Measurements from ENCODE around the gene DAPK2.

DAPK2 gene

DNA sequence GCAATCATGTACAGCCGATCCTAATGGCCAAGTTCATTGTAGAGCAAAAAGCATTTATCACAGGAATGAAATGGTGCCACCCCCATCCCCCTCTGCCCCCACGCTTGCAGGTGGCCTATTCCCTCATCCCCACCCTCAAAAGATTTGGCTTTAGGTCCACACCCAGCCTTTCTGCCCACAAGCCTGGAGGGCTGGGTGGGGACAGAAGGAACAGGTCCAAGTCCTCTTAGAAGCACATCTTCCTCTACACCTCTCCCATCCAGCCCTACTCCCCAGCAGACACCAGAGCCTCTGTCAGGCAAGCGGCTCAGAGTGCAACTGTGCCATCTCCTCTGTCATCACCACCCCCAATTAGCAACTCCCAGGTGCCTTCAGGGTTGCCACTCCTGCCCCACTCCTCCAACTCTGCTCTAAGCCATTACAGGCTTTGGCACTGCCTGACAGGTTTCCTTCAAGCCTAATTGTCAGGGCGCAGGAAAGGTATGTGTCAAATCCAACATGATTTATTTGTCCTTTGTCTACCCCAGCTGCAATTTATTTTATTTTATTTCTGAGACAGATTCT, 49.4 kb downstream of the DAPK2 start:
- TF ChIP-seq, protein P1, sequence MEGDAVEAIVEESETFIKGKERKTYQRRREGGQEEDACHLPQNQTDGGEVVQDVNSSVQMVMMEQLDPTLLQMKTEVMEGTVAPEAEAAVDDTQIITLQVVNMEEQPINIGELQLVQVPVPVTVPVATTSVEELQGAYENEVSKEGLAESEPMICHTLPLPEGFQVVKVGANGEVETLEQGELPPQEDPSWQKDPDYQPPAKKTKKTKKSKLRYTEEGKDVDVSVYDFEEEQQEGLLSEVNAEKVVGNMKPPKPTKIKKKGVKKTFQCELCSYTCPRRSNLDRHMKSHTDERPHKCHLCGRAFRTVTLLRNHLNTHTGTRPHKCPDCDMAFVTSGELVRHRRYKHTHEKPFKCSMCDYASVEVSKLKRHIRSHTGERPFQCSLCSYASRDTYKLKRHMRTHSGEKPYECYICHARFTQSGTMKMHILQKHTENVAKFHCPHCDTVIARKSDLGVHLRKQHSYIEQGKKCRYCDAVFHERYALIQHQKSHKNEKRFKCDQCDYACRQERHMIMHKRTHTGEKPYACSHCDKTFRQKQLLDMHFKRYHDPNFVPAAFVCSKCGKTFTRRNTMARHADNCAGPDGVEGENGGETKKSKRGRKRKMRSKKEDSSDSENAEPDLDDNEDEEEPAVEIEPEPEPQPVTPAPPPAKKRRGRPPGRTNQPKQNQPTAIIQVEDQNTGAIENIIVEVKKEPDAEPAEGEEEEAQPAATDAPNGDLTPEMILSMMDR (IDR thresholded peaks at IDR 0.05) = no peak
- no peak for TF ChIP-seq ZFX (IDR thresholded peaks at IDR 0.05; ENCODE audit: borderline replicate concordance)
- no peak overlapping the region for H3K27ac ChIP-seq

DNA sequence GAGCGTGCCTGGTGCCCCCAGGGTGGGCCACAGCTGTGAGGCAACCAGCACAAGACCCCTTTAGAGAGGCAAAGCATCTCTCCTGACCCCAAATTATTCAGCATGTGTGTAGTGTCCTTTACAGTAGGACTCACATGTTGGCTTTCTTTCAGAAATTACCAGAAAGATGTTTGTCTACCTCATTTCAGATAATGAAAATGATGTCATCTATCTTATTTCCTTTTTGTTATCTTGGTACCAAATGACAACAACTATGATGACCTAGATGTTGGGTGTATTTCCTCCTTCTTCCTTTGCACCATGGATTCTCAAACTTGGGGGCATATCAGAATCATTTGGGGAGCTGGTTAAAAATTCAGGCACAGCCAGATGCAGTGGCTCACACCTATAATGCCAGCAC, 50.5 kb downstream of the DAPK2 start:
- TF ChIP-seq, protein P1 (IDR thresholded peaks at IDR 0.05) = no peak
- no peak for TF ChIP-seq ZFX (IDR thresholded peaks at IDR 0.05; ENCODE audit: borderline replicate concordance)

DNA sequence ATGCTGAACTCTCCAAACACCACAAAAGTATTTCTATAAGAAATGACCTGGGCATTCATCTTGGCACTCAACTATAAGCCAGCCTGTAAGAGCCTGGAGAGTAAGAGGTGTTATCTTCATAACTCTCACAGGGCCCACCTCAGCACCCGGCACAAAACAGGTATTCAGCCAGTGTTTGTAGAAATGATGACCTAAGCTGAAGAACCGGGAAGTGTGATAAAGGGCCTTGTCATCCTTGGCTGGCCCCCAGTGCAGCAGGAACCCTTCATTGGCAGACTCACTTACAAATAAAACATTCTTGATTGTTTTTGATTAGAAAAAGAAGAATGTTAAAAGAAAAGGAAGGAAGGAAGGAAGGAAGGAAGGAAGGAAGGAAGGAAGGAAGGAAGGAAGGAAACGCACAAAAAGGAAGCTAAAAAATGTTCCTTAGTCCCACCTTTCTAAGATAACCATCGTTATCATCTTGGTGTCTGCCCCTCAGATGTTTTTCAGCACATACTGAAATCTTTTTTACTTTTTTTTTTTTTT, 52.1 kb downstream of the DAPK2 start:
- no peak overlapping the region for H3K27ac ChIP-seq
- TF ChIP-seq, protein P1 (IDR thresholded peaks at IDR 0.05) = no peak
- TF ChIP-seq ZFX (IDR thresholded peaks at IDR 0.05; ENCODE audit: borderline replicate concordance) = no peak

More for the DNA sequence above, 50.5 kb downstream of the DAPK2 start:
- no peak overlapping the region for H3K27ac ChIP-seq

DNA sequence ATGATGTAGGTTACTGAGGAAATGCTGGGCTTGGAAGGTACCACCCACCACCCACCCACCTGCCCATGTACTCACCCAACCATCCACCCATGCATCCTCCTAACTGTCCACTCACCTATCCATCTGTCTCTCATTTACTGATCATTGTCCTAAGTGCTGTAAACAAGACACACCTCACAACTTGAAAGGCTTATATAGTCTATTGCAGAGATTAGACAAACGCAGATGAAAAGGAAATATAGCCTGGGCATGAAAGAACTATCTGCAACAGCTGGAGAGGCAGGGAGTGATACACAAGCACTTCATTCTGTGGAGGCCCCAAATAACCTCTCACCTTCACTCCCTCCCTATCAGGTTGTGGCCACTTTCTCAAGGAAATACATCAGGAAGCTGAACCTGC, 54.0 kb downstream of the DAPK2 start:
- no peak for TF ChIP-seq ZFX (IDR thresholded peaks at IDR 0.05; ENCODE audit: borderline replicate concordance)
- TF ChIP-seq, protein P1 (IDR thresholded peaks at IDR 0.05) = no peak
- H3K27ac ChIP-seq = no peak overlapping the region

DNA sequence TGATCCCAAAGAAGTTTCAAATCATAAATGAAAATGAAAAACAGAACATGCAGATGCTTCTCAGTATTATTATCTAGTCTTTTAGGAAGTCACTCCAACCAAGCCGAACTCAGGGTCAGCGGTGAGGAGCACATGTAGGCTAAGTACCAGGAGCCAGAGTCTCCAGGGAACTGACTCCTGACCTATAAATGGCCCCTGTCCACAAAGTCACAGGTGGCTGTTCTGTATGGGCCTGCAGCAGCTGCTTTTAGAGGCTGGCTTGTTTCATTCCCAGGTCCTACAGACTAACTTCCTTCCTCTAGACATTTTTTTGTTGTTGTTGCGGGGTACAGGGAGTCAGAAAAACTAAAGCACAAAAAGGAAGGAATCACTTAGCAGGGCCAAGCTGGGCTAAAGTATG, 54.6 kb downstream of the DAPK2 start:
- H3K27ac ChIP-seq = no peak overlapping the region
- no peak for TF ChIP-seq ZFX (IDR thresholded peaks at IDR 0.05; ENCODE audit: borderline replicate concordance)

DNA sequence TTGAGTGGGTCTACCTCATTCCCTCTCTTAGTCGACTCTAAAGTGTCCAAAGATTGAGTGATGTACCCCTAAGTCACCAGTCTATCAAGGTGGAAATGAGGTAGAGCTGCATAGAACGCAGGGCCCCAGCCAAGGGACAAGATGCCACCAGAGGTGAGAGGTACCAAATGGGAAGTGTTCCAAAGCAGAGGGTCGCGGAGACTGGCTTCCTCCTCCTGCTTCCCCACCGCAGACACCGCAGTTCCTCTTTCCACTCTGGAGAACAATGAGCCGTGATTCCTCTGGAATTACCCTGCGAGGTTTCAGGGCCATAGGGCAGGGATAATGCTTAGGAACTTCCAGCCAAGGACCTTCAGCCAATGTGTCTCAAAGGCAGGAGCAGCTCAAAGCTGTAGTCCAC, 55.8 kb downstream of the DAPK2 start:
- H3K27ac ChIP-seq = no peak overlapping the region
- TF ChIP-seq ZFX (IDR thresholded peaks at IDR 0.05; ENCODE audit: borderline replicate concordance) = no peak
- TF ChIP-seq, protein P1 (IDR thresholded peaks at IDR 0.05) = no peak

DNA sequence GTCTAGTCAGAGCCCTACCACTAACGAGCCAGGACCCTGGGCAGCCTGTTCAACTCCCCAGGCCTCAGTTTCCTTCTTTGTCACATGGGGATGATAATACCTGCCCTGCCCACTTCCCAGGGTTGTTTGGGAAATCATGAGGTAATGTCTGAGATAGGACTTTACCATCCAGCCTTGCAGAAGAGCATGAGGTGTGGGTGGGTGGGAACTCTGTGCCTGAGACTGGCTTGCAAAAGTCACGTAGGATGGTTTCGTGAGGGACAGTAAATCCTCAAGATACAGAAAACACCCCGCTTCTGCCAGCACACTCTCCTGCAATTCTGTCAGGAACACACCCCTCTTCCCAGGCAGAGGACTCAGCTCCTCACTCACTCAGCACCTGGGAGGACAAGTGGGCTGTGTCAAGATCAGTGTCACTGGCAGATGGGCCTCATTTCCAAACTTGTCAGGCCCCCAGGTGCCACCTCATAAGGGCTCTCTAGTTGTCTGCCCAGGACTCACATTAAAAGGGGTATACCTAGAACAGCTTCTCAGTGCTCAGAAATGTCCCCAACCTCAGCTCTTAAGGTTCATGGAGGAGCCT, 58.4 kb downstream of the DAPK2 start:
- H3K27ac ChIP-seq = no peak overlapping the region
- TF ChIP-seq, protein P1 (IDR thresholded peaks at IDR 0.05) = no peak
- no peak for TF ChIP-seq ZFX (IDR thresholded peaks at IDR 0.05; ENCODE audit: borderline replicate concordance)

Data from 22Rv1 (cell line).